ENCODE results near the gene PGK2. TPM values are rescaled to one million over a fixed set of nuclear protein-coding genes. Genes with fewer than 3 reads are reported as not detected.

Gene PGK2
- total RNA-seq, 4 donors from 2014 or later: 0.14 TPM; not detected in 3

GRCh38 chr6:49775043-49775442 is 12.0 kb downstream of the PGK2 start:
- TF ChIP-seq CTCF (IDR thresholded peaks at IDR 0.05) (no peak), POLR2A (IDR thresholded peaks at IDR 0.05) (no peak)
- H3K36me3 ChIP-seq: no peaks in the 10 kb centered on the region
- intact Hi-C loops (cut with DNase I; ENCODE audit: low total_unique reads): no loop called here

GRCh38 chr6:49772285-49772684 is 14.8 kb downstream of the PGK2 start:
- Histone ChIP-seq H3K27me3 (no peaks in the 10 kb centered on the region), H3K9me3 (no peaks in the 10 kb centered on the region), H3K4me3 (no peak overlapping the region), H3K27ac (no peak overlapping the region), H3K4me1 (no peaks in the 10 kb centered on the region), H3K36me3 (no peaks in the 10 kb centered on the region)
- DNase-seq: no peak
- intact Hi-C loops (cut with DNase I; ENCODE audit: low total_unique reads): no loop called here
- TF ChIP-seq CTCF (IDR thresholded peaks at IDR 0.05): no peak

More at GRCh38 chr6:49775043-49775442, 12.0 kb downstream of the PGK2 start:
- Histone ChIP-seq H3K9me3 (no peaks in the 10 kb centered on the region), H3K27ac (no peak overlapping the region), H3K4me1 (no peaks in the 10 kb centered on the region), H3K4me3 (no peak overlapping the region), H3K27me3 (no peaks in the 10 kb centered on the region)
- DNase-seq: no peak

GRCh38 chr6:49766762-49767161 is 20.3 kb downstream of the PGK2 start:
- H3K27ac ChIP-seq: no peak overlapping the region
- no peaks in the 10 kb centered on the region for H3K4me1 ChIP-seq
- no peaks in the 10 kb centered on the region for H3K9me3 ChIP-seq
- no peaks in the 10 kb centered on the region for H3K27me3 ChIP-seq
- H3K36me3 ChIP-seq: no peaks in the 10 kb centered on the region
- no peak for DNase-seq
- TF ChIP-seq POLR2A (IDR thresholded peaks at IDR 0.05) (no peak), CTCF (IDR thresholded peaks at IDR 0.05) (no peak)
- H3K4me3 ChIP-seq: no peak overlapping the region
- intact Hi-C loops (cut with DNase I; ENCODE audit: low total_unique reads): no loop called here

- intact Hi-C loops (cut with DNase I; ENCODE audit: low total_unique reads): no loop called here
- no peak for DNase-seq
- no peak overlapping the region for H3K4me3 ChIP-seq
- H3K36me3 ChIP-seq: no peaks in the 10 kb centered on the region
- no peaks in the 10 kb centered on the region for H3K4me1 ChIP-seq
- no peaks in the 10 kb centered on the region for H3K9me3 ChIP-seq
- H3K27ac ChIP-seq: no peak overlapping the region
- H3K27me3 ChIP-seq: no peaks in the 10 kb centered on the region
- TF ChIP-seq POLR2A (IDR thresholded peaks at IDR 0.05) (no peak), CTCF (IDR thresholded peaks at IDR 0.05) (no peak)
These were observed 22.4 kb downstream of the PGK2 start for GRCh38 chr6:49764571-49765236.

- no peak within 1 kb of the TSS for H3K27ac ChIP-seq
- TF ChIP-seq POLR2A (IDR thresholded peaks at IDR 0.05) (no peak), CTCF (IDR thresholded peaks at IDR 0.05) (no peak)
- H3K4me3 ChIP-seq: no peak within 1 kb of the TSS
- no peaks in the 10 kb centered on the region for H3K27me3 ChIP-seq
- H3K9me3 ChIP-seq: no peaks in the 10 kb centered on the region
- H3K36me3 ChIP-seq: no peaks in the 10 kb centered on the region
- intact Hi-C loops (cut with DNase I; ENCODE audit: low total_unique reads): no loop called here
- no peaks in the 10 kb centered on the region for H3K4me1 ChIP-seq
- DNase-seq: no peak
These were observed 42.8 kb downstream of the PGK2 start, which contains the start of gene CRISP3 for GRCh38 chr6:49744259-49744658. TSS of gene CRISP3 (minus strand) at chr6:49744388. CDS start at chr6:49744367, 21 bp downstream.
